Right lobe of liver (tissue), 6 donors: ENCODE data around the gene TIFAB. TPM values are rescaled to one million over a fixed set of nuclear protein-coding genes. Genes with fewer than 3 reads are reported as not detected.

Experiments
- ATAC-seq, 4 donors: fragments of 200-7000 bp; cut with Tn5 transposase; one replicate each; pipeline ENCODE4 v1.9.1; 2020; ENCODE audit warnings: mild to moderate bottlenecking in 4 of 4, moderate library complexity in 4 of 4
- DNase-seq, 3 donors: peaks; one replicate each; pipeline ENCODE4 v3.0.0-alpha.2; 2020
- H3K27ac ChIP-seq, 3 donors: fragments of 200-600 bp; one replicate each; pipeline ENCODE4 v1.8.0; 2022
- H3K27me3 ChIP-seq, 2 donors: fragments of 200-600 bp; one replicate each; pipeline ENCODE4 v1.8.0; 2022
- H3K36me3 ChIP-seq, 4 donors: fragments of 200-600 bp; sonication (generic) in 1 of 4; one replicate each; pipeline versions ENCODE4 v1.5.1 to v1.8.0; 2017 to 2022; ENCODE audit warnings: control low read depth in 1 of 4
- H3K4me1 ChIP-seq, 4 donors: fragments of 200-600 bp; sonication (generic) in 1 of 4; one replicate each; pipeline versions ENCODE4 v1.5.1 to v1.8.0; 2017 to 2022; ENCODE audit warnings: control low read depth in 1 of 4
- H3K4me3 ChIP-seq, 3 donors: fragments of 200-600 bp; one replicate each; pipeline ENCODE4 v1.8.0; 2022
- H3K9me3 ChIP-seq, 4 donors: fragments of 200-600 bp; sonication (generic) in 1 of 4; one replicate each; pipeline versions ENCODE4 v1.5.1 to v1.8.0; 2017 to 2022; ENCODE audit warnings: control low read depth in 1 of 4
- POLR2A ChIP-seq: fragments of 450-650 bp; IDR thresholded peaks from one replicate; pipeline ENCODE4 v1.6.1; 2017; ENCODE audit warnings: antibody characterized with exemption, mild to moderate bottlenecking
- WGBS: methylation state at CpG from one replicate; pipeline ENCODE4 v1.1.6; 2018; ENCODE audit warnings: low coverage, low lambda C conversion rate; ENCODE audit not compliant: insufficient coverage; ENCODE audit errors: missing lambda C conversion rate; 5-methylcytosine and 5-hydroxymethylcytosine counted together
- intact Hi-C, 2 donors: fragments of 100-400 bp; cut with DNase I; formaldehyde crosslinking; loops; one replicate each; pipeline versions ENCODE4 v1.11.2 to v1.14.1; 2022
- total RNA-seq, 6 experiments: library from RNA; depleted of rRNA in 2 of 6; stranded (reverse); fragments of >200 nt in 2 of 6; fragmentation: NEBNext Ultra II Directional in 3 of 6; extraction: Animal tissue kit (Norgen Biotek cat#: 25700) in 3 of 6; gene quantifications; one replicate each; pipeline versions ENCODE4 v1.1.0 to v1.2.4, GENCODE V29; 2016 to 2023
- TF ChIP-seq, protein P1 (sequence below), 4 donors: fragments of 200-600 bp in 3 of 4; fragments of 450-650 bp in 1 of 4; IDR thresholded peaks; one replicate each; pipeline versions ENCODE4 v1.5.1 to v1.8.0; 2016 to 2022; ENCODE audit warnings: antibody characterized with exemption in 4 of 4, mild to moderate bottlenecking in 2 of 4
- donor health status: DM: no; HTN: yes; CAD: no.
- donor health status: DM: no; HTN: no; CAD: no.
- donor health status: DM: no; HTN: no; CAD: no.
- donor health status: DM: no; HTN: yes; CAD: no.
- donor health status: DM: no; HTN: yes; CAD: no.

The TIFAB gene
- total RNA-seq, 6 experiments from 2014 or later, result 0.05 to 0.09 TPM; not detected in 4

- peaks cover 0 to 29% of the 10 kb centered on the region in 2 donors for H3K27me3 ChIP-seq
- DNase-seq (no peak), ATAC-seq (no peak)
- WGBS, result 20% methylated on average over 1 of the region's 1 CpG
- no peaks in the 10 kb centered on the region for H3K9me3 ChIP-seq
- H3K4me3 ChIP-seq, result no peak overlapping the region
- TF ChIP-seq, protein P1, sequence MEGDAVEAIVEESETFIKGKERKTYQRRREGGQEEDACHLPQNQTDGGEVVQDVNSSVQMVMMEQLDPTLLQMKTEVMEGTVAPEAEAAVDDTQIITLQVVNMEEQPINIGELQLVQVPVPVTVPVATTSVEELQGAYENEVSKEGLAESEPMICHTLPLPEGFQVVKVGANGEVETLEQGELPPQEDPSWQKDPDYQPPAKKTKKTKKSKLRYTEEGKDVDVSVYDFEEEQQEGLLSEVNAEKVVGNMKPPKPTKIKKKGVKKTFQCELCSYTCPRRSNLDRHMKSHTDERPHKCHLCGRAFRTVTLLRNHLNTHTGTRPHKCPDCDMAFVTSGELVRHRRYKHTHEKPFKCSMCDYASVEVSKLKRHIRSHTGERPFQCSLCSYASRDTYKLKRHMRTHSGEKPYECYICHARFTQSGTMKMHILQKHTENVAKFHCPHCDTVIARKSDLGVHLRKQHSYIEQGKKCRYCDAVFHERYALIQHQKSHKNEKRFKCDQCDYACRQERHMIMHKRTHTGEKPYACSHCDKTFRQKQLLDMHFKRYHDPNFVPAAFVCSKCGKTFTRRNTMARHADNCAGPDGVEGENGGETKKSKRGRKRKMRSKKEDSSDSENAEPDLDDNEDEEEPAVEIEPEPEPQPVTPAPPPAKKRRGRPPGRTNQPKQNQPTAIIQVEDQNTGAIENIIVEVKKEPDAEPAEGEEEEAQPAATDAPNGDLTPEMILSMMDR (IDR thresholded peaks at IDR 0.05), result no peak
- no peak for TF ChIP-seq POLR2A
- no peaks in the 10 kb centered on the region for H3K36me3 ChIP-seq
- intact Hi-C loops, result no loop called here
- H3K27ac ChIP-seq, result no peak overlapping the region
- H3K4me1 ChIP-seq, result peaks cover 0 to 21% (median 0%) of the 10 kb centered on the region in 4 donors
Measured at GRCh38 chr5:135487037-135487395, 34.9 kb upstream of the TIFAB start.

DNA sequence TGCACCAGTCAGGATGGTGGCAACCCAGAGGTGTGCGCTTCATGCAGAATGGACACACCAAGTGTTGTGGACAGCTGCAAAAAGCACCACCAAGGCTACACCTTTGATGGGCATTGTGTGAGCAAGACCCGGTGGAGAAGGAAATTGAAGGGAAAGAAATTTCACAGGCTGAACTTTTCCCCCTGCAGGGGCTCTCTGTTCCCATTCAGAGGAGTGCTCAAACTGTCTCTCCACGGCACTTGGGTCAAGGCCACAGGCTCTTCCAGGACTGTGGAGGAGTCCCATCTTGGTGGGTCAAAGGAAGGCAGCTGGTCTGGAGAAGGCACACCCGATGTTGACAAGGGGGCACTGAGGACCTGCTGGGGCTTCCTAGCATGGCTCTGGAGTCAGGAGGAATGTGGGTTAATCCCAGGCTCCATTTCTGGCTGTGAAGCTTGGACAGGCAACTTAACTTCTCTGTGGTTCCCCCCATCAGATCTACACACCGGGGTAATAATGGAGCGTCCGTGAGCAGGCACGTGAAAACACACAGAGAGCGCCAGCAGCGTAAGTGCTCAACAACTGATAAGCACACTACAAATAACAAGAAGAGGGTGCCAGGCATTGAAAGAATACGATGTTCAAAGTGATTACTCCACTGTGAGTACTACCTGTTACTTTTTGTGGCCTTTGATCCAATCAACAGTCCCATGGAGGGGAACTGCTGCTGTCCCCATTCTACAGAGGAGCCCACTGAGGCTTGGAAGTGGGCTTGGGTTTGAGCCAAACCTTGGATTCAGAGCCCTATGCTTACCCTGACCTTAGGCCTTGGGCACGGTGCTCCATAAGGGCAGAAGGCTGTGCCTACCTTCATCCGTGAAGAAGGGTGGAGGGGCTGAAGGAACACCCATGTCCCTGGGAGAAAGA lies 34.2 kb upstream of the TIFAB start:
- Histone ChIP-seq H3K9me3 (no peaks in the 10 kb centered on the region), H3K27me3 (peaks cover 0 to 26% of the 10 kb centered on the region in 2 donors), H3K27ac (no peak overlapping the region), H3K4me3 (no peak overlapping the region), H3K4me1 (peaks cover 0 to 18% (median 0%) of the 10 kb centered on the region in 4 donors), H3K36me3 (no peaks in the 10 kb centered on the region)
- DNase-seq, result no peak
- intact Hi-C loops, result no loop called here
- ATAC-seq, result no peak
- 67% methylated on average over 7 of the region's 13 CpGs for WGBS
- TF ChIP-seq, protein P1 (IDR thresholded peaks at IDR 0.05), result no peak
- no peak for TF ChIP-seq POLR2A

DNA sequence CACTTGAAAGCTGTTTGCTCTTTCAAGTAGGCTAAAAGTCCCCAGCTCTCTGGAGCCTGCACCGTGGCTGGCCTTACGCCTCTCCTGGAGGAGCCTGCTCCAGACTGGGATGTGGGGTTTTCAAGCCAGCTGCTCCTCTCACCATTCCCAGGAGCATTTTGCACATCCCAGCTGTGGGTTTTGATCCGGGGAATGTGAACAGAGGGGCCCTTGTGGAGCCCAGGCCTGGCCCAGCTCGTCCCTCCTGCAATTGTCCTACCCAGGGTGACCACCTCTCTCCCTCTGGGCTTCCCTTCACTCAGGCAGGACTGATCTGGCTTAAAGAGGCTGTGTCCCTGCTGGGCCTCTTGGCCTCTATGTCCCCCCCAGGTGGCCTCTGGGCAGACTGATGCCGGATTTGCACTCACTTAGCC lies 32.5 kb upstream of the TIFAB start:
- WGBS, result 64% methylated on average over 3 of the region's 5 CpGs
- intact Hi-C loops, result no loop called here
- Histone ChIP-seq H3K9me3 (no peaks in the 10 kb centered on the region), H3K27me3 (peaks cover 0 to 11% of the 10 kb centered on the region in 2 donors), H3K36me3 (no peaks in the 10 kb centered on the region), H3K27ac (no peak overlapping the region), H3K4me3 (no peak overlapping the region), H3K4me1 (peaks cover 0 to 9% (median 0%) of the 10 kb centered on the region in 4 donors)
- no peak for ATAC-seq
- DNase-seq, result no peak
- TF ChIP-seq, protein P1 (IDR thresholded peaks at IDR 0.05), result no peak
- no peak for TF ChIP-seq POLR2A

GRCh38 chr5:135483254-135483653 lies 31.1 kb upstream of the TIFAB start:
- Histone ChIP-seq H3K27me3 (no peaks in the 10 kb centered on the region), H3K27ac (no peak overlapping the region), H3K36me3 (no peaks in the 10 kb centered on the region), H3K9me3 (no peaks in the 10 kb centered on the region), H3K4me1 (no peaks in the 10 kb centered on the region), H3K4me3 (no peak overlapping the region)
- intact Hi-C loops, result no loop called here
- ATAC-seq (no peak), DNase-seq (no peak)
- WGBS, result 88% methylated on average over 1 of the region's 1 CpG
- TF ChIP-seq, protein P1 (IDR thresholded peaks at IDR 0.05), result no peak
- no peak for TF ChIP-seq POLR2A
